Measurements from ENCODE around the gene ELMO1.

Gene ELMO1

DNA sequence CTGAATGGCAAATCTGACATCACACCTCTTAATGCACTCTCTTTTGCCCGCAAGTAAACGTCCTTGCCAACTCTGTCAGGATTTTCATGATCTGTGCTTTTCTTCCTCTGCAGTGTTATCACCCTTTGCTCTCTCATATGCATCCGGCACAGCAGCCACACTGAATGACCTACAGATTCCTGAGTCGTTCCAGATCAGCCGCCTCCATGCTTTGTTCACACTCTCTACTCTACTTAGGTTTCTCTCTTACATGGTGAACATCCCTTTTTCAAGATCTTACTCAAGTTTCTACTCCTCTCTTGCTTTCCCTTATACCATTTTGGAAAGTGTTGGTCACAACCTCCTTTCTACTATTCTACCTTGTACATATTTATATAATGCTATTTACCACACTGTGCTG lies 596.6 kb downstream of the ELMO1 start:
- DNase-seq, result no peak

DNA sequence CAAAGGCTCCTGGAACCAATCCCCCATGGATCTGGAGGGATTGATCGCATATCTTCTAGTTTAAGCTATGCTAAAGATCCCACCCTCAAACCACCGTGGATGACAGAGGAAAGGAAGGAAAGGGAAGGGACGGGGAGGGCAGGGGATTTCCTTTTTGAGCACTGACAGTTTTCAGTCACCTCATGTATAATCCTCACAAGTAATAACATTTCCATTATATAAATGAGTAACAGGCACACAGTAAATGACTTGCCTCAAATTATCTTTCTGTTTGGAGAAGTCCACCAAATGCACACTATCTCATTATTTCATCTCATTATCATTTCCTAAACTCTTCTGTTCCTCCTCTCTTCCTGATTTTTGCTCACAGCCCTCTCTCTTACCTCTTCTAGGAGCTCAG lies 597.3 kb downstream of the ELMO1 start:
- DNase-seq, result no peak

DNA sequence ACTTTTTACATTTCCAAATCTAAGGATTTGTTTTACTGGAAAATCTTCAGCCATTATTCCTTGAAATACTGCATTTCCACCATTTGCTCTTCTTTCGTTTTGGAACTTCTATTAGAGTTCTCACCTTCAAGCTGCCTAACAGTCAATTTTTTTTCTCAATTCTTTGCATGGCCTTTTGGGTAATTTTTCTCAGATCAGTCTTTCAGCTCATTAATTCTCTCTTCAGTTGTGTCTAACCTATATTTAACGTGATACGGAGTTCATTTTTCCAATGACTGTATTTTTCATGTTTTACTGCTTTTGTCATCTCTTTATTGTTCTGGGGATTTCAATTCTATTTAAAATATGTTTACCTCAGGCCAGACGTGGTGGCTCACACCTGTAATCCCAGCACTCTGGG lies 600.7 kb downstream of the ELMO1 start:
- DNase-seq, result no peak

DNA sequence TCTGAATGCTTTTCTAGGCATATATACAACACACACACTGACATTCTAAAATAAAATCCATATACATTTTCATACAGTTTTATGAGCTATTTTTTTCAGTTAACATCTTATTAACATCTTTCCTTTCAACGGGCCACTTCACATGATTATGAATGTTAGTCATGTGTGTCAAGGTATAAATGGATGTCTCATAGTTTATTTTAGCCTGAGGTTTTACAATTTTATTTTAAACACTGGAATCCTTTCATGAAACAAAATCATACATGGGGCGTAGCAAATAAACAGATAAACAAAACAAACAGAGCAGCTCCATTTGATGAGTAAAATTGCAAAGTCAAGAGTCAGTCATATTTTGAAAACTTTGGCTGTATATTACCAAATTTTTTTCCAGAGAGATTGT lies 604.3 kb downstream of the ELMO1 start:
- no peak for DNase-seq

- DNase-seq, result peak; percentile 51
These were observed 607.8 kb downstream of the ELMO1 start for GRCh38 chr7:36840904-36841303.

- no peak for DNase-seq
These were observed 609.9 kb downstream of the ELMO1 start for GRCh38 chr7:36838616-36839225.

GRCh38 chr7:36831049-36831448 lies 617.6 kb downstream of the ELMO1 start:
- no peak for DNase-seq

- no peak for DNase-seq
These were observed 620.6 kb downstream of the ELMO1 start for GRCh38 chr7:36827726-36828703.

DNA sequence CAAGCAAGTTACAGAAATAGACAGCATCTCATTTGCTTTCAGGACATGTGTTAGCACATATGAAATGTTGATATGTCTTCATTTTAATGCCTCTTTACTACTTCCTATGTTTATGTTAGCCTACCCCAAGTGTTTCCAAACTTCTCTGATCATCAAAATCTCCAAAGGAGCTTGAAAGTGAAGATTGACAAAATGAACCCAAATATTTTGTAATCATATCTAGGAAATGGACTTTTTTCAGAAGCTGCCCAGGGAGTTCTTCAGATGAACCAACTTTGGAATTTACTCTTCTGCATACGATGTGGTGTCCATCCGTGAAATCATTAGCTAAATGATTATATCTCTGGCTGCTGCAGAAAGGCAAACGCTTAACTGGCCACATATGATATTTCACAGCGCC lies 623.2 kb downstream of the ELMO1 start:
- no peak for DNase-seq

- no peak for DNase-seq
These were observed 625.3 kb downstream of the ELMO1 start for GRCh38 chr7:36823353-36823752.

DNA sequence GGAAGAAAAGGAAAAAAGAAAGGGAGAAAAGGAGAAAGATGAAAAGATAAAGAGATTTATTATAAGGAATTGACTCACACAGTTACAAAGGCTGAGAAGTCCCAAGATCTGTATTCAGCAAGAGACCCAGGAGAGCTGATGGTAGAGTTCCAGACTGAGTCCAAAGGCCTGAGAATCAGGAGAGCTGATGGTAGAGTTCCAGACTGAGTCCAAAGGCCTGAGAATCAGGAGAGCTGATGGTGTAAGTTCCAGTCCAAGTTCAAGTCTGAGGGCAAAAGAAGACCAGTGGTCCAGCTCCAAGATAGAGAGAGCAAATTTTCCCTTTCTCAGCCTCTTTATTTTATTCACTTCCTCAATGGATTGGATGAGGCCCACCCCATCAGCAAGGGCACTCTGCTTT lies 627.0 kb downstream of the ELMO1 start:
- no peak for DNase-seq

DNA sequence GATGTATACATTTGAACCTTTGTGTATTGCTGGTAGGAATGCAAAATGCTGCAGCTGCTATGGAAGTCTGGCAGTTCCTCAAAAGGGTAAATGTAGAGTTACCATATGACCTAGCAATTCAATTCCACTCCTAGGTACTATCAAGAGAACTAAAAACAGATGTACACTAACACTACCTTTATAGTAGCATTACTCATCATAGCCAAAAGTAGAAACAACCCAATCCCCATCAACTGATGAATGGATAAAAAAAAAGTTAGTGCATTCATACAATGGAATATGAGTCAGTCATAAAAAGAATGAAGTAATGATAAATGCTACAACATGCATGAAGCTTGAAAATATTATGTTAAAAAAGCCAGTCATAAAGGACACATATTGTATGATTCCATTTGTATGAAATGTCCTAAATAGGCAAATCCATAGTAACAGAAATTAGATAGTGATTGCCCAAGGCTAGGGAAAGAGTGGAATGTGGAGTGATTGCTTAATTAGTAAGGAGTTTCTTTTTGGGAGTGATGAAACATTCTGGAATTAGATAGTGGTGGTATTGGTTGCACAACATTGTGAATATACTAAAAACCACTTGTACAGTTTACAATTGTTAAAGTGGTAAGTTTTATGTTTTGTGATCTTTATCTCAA lies 628.0 kb downstream of the ELMO1 start:
- peak; percentile 4 for DNase-seq

DNA sequence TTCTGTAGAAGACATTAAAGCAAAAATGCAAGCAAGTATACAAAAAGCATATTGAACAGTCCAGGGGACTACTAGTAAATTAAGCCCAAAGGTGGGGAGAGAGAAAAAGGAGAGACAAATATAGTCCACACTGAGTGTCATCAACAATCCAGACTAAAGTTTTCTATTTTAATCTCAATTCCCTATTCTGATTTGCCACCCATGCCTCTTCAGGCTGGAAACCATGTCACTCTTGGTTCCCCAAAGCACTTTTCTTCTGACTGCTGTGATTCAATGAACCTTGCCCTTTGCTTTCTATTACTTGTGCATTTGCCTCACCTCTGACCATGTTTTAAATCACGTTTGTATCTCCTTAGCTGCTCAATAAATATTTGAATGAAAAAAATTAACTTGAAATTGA lies 629.0 kb downstream of the ELMO1 start:
- DNase-seq, result no peak

DNA sequence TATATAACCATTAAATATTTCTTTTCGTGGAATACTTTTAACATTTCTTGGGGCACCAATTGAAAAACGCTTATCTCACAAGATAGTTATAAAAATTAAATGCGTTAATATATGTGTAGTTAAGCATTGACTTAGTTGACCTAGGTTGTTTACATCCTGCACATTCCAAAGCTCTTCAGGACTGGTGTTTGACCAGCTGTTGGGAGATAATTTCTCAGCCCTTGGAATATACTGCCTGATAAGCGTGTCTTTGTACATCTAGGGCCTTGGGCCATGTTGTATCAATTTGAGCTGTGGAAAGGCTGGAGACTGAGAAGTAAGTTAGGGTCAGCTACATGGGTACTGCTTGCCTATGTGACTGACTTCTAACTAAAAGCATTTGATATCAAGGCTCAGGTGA lies 634.4 kb downstream of the ELMO1 start:
- no peak for DNase-seq

DNA sequence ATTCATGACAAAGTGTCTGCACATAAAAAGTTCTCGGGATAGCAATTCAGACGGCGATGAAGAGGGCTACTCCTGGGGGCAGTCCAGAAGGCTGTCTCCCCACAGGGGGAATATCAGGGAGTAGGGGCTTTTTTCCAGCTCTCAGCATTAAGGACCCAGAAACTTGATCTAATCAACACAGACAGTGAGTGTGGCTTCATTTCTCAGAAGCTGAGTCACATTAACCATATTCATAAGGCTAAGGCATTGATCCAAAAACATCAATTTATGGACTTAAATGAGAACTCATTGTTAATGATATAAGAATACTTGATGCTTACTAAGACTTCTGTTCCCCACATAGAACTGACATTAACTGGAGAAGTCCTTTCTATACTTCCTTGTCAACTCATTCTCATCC lies 636.9 kb downstream of the ELMO1 start:
- DNase-seq, result no peak

- DNase-seq, result no peak
These were observed 638.2 kb downstream of the ELMO1 start for GRCh38 chr7:36810489-36810888.

GRCh38 chr7:36810032-36810431 lies 638.6 kb downstream of the ELMO1 start:
- peak; percentile 48 for DNase-seq

DNA sequence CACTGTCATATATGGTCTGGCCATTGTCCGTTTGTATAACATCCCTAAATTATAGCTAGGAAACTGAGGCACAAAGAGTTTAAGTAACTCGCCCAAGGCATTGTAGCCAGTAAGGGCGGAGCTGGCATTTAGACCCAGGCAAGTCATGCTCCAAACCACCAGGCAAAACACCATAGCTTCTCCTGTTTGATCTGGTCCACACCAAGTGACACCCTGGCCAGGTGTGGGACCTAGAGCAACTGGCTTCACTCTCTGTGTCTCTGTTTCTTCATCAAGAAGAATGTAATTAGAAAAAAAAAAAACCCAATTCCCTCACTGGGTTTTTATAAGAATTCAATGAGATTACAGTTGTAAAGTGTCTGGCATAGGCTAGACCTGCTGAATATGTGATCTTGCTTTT lies 639.2 kb downstream of the ELMO1 start:
- DNase-seq, result no peak

- DNase-seq, result no peak
These were observed 639.6 kb downstream of the ELMO1 start for GRCh38 chr7:36809086-36809485.

- no peak for DNase-seq
These were observed 641.8 kb downstream of the ELMO1 start for GRCh38 chr7:36806891-36807290.
